A549 (cell line): ENCODE measurements around the gene FUT7. TPM values are rescaled to one million over a fixed set of nuclear protein-coding genes. Genes with fewer than 3 reads are reported as not detected.

ENCODE experiments used
- ATAC-seq, 2 experiments: fragments of 200-7000 bp in 1 of 2; fragments of >200 bp in 1 of 2; cut with Nextera tagmentation in 1 of 2; cut with Tn5 transposase in 1 of 2; 3 replicates each; pipeline versions ENCODE4 v1.8.0 to v1.9.1; 2018 to 2020; ENCODE audit warnings: mild to moderate bottlenecking in 1 of 2, moderate library complexity in 1 of 2
- CTCF ChIA-PET: fragments of 300-600 bp; sonication (Branson Sonifier 250); formaldehyde crosslinking; extraction: SDS; loops from one replicate; lab custom pipeline; 2021; ENCODE audit warnings: antibody characterized with exemption, inconsistent platforms; lab: Yijun Ruan, JAX
- POLR2A ChIA-PET: fragments of 350-600 bp; formaldehyde crosslinking; extraction: SDS; loops from one replicate; lab custom pipeline; 2021; ENCODE audit warnings: antibody characterized with exemption, inconsistent platforms; lab: Yijun Ruan, JAX
- DNase-seq, 2 experiments: peaks; one replicate each; pipeline versions ENCODE4 v3.0.0 to v3.0.0-alpha.2; 2011 to 2016; ENCODE audit warnings: low read depth in 1 of 2, low spot score in 1 of 2
- FAIRE-seq: peaks from 2 replicates; lab custom pipeline; 2011; peaks lifted over from hg19 to GRCh38; lab: Jason Lieb, UNC
- H3K27ac ChIP-seq, 2 experiments: fragments of >200 bp; sonication (Bioruptor Twin); formaldehyde crosslinking; 3 replicates each; pipeline ENCODE4 v1.5.1; 2016 to 2017
- H3K4me1 ChIP-seq: fragments of >200 bp; sonication (Bioruptor Twin); formaldehyde crosslinking; 3 replicates; pipeline ENCODE4 v1.6.1; 2016
- H3K4me2 ChIP-seq: fragments of >200 bp; sonication (Bioruptor Twin); formaldehyde crosslinking; 3 replicates; pipeline ENCODE4 v1.6.1; 2016
- H3K4me3 ChIP-seq: fragments of >200 bp; sonication (Bioruptor Twin); formaldehyde crosslinking; 3 replicates; pipeline ENCODE4 v1.5.1; 2016
- H3K9me3 ChIP-seq: fragments of >200 bp; sonication (Bioruptor Twin); formaldehyde crosslinking; 3 replicates; pipeline ENCODE4 v1.6.1; 2016
- BHLHE40 ChIP-seq: IDR thresholded peaks from 2 replicates; pipeline ENCODE4 v1.6.1; 2012; ENCODE audit warnings: low read depth, low read length, inconsistent platforms
- CBX2 ChIP-seq: fragments of 200-600 bp; sonication (generic); IDR thresholded peaks from 2 replicates; pipeline ENCODE4 v1.6.1; 2016; ENCODE audit warnings: low read depth, mild to moderate bottlenecking, borderline replicate concordance
- CBX8 ChIP-seq: fragments of 200-600 bp; sonication (generic); IDR thresholded peaks from 2 replicates; pipeline ENCODE4 v1.6.1; 2016
- CTCF ChIP-seq: fragments of >200 bp; sonication (Bioruptor Twin); formaldehyde crosslinking; IDR thresholded peaks from 3 replicates; pipeline ENCODE4 v1.5.1; 2016
- E2F6 ChIP-seq: IDR thresholded peaks from 2 replicates; pipeline ENCODE4 v1.6.1; 2012; ENCODE audit warnings: low read depth, borderline replicate concordance
- ESRRA ChIP-seq: fragments of 150-350 bp; IDR thresholded peaks from 2 replicates; pipeline ENCODE4 v1.6.1; 2014; ENCODE audit warnings: mild to moderate bottlenecking, low read length, borderline replicate concordance
- FOXS1 ChIP-seq: fragments of 250-450 bp; sonication (Bioruptor Pico); IDR thresholded peaks from 2 replicates; pipeline ENCODE4 v1.5.0; 2020; ENCODE audit warnings: mild to moderate bottlenecking, moderate library complexity
- GATA3 ChIP-seq: IDR thresholded peaks from 2 replicates; pipeline ENCODE4 v1.6.1; 2012; ENCODE audit warnings: borderline replicate concordance
- HMGXB4 ChIP-seq: fragments of 250-450 bp; sonication (Bioruptor Pico); IDR thresholded peaks from 2 replicates; pipeline ENCODE4 v1.5.0; 2021; ENCODE audit warnings: mild to moderate bottlenecking, moderate library complexity, borderline replicate concordance
- JUN ChIP-seq, 2 experiments: fragments of >200 bp; sonication (Bioruptor Twin); formaldehyde crosslinking; IDR thresholded peaks; 2 replicates in 1 of 2; 3 replicates in 1 of 2; pipeline ENCODE4 v1.6.1; 2016 to 2017
- JUNB ChIP-seq: fragments of >200 bp; sonication (Bioruptor Twin); formaldehyde crosslinking; IDR thresholded peaks from 2 replicates; pipeline ENCODE4 v1.6.1; 2016
- KDM1A ChIP-seq: fragments of 200-600 bp; sonication (generic); IDR thresholded peaks from 2 replicates; pipeline ENCODE4 v1.6.1; 2016; ENCODE audit warnings: low read depth, mild to moderate bottlenecking
- NPAS2 ChIP-seq: fragments of 250-450 bp; sonication (Bioruptor Pico); IDR thresholded peaks from 2 replicates; pipeline ENCODE4 v1.8.0; 2022; ENCODE audit warnings: mild to moderate bottlenecking, moderate library complexity, borderline replicate concordance
- PBX3 ChIP-seq: IDR thresholded peaks from 2 replicates; pipeline ENCODE4 v1.6.1; 2012
- RAD21 ChIP-seq, 2 experiments: fragments of >200 bp in 1 of 2; sonication (Bioruptor Twin) in 1 of 2; formaldehyde crosslinking in 1 of 2; IDR thresholded peaks in 1 of 2; conservative IDR thresholded peaks in 1 of 2; 2 replicates in 1 of 2; 3 replicates in 1 of 2; pipeline ENCODE4 v1.6.1; 2012 to 2018; ENCODE audit warnings: inconsistent platforms in 1 of 2
- REST ChIP-seq: fragments of 200-600 bp; sonication (generic); IDR thresholded peaks from 2 replicates; pipeline ENCODE4 v1.6.1; 2016; ENCODE audit warnings: antibody characterized with exemption, mild to moderate bottlenecking, moderate library complexity
- RNF2 ChIP-seq: fragments of 200-600 bp; sonication (generic); IDR thresholded peaks from 2 replicates; pipeline ENCODE4 v1.6.1; 2016; ENCODE audit warnings: low read depth, mild to moderate bottlenecking, antibody characterized with exemption, moderate library complexity, borderline replicate concordance
- SREBF2 ChIP-seq: fragments of 450-650 bp; IDR thresholded peaks from 2 replicates; pipeline ENCODE4 v1.6.1; 2014; ENCODE audit warnings: mild to moderate bottlenecking, moderate library complexity
- TP53 ChIP-seq: fragments of 250-450 bp; sonication (Bioruptor Pico); IDR thresholded peaks from 2 replicates; pipeline ENCODE4 v1.5.0; 2021; ENCODE audit warnings: mild to moderate bottlenecking, moderate library complexity
- ZNF302 ChIP-seq: fragments of 250-450 bp; sonication (Bioruptor Pico); IDR thresholded peaks from 2 replicates; pipeline ENCODE4 v1.9.0; 2021; ENCODE audit warnings: inconsistent platforms, mild to moderate bottlenecking, moderate library complexity
- ZSCAN20 ChIP-seq: fragments of 250-450 bp; sonication (Bioruptor Pico); IDR thresholded peaks from 2 replicates; pipeline ENCODE4 v1.8.0; 2022; ENCODE audit warnings: mild to moderate bottlenecking, moderate library complexity
- WGBS: methylation state at CpG from one replicate; pipeline ENCODE4 v1.1.6; 2017; ENCODE audit errors: missing lambda C conversion rate; 5-methylcytosine and 5-hydroxymethylcytosine counted together
- polyA plus RNA-seq, 4 experiments: library from polyadenylated mRNA; depleted of rRNA in 3 of 4; stranded (reverse); fragments of >200 nt; fragmentation: RNase III in 1 of 4; extraction: RNeasy Plus Mini Kit Qiagen cat#74134 plus additional on column Dnase treatment in 1 of 4; gene quantifications; 2 replicates in 3 of 4; 3 replicates in 1 of 4; pipeline ENCODE4 v1.2.3, GENCODE V29; 2011 to 2017

Gene FUT7
- polyA plus RNA-seq, 2 of the 4 experiments (the other 2 are of a cell fraction): not detected

- DNase-seq (peak; percentile 58 to 76), ATAC-seq (peak; percentile 54 to 82), FAIRE-seq (peak; percentile 67)
- TF ChIP-seq NPAS2 (CRISPR knock-in tag): no peak
- no peak for TF ChIP-seq HMGXB4 (CRISPR knock-in tag)
- no peak for TF ChIP-seq ZNF302 (CRISPR knock-in tag)
- TF ChIP-seq SREBF2: no peak
- TF ChIP-seq JUN (IDR thresholded peaks at IDR 0.05): no peak
- no peak for TF ChIP-seq CTCF
- no peak for TF ChIP-seq JUNB
- ChIA-PET POLR2A (interaction anchor here (0.8 to 1.3 kb wide), 5 partner anchors 12 to 327 kb away, joined by 3 to 6 read pairs (median 5); partner anchors contain the start of genes SAPCD2 and TMEM141), CTCF (interaction anchor here (0.9 to 19.2 kb wide), 9 partner anchors 2 to 268 kb away, joined by 3 to 656 read pairs (median 4); partner anchors contain the start of genes ABCA2, ENTPD2, NPDC1 and SAPCD2)
- peak overlapping the region; percentile 79 to 88 for H3K27ac ChIP-seq
- H3K4me2 ChIP-seq: peak overlapping the region; percentile 99
- H3K4me3 ChIP-seq: no peak overlapping the region
- WGBS: 29% methylated on average over 18 of the region's 28 CpGs
- no peaks in the 10 kb centered on the region for H3K9me3 ChIP-seq
- peaks cover 56% of the 10 kb centered on the region for H3K4me1 ChIP-seq
Measured at GRCh38 chr9:137055385-137056364, 23.8 kb upstream of the FUT7 start.

- Histone ChIP-seq H3K4me1 (peaks cover 56% of the 10 kb centered on the region), H3K4me3 (no peak overlapping the region), H3K9me3 (no peaks in the 10 kb centered on the region), H3K27ac (peak overlapping the region; percentile 79 to 88), H3K4me2 (peak overlapping the region; percentile 99)
- peak; percentile 20 to 30; a peak in 4 of 6 replicates for ATAC-seq
- CTCF ChIA-PET: interaction anchor here (1.1 to 19.2 kb wide), 6 partner anchors 1 to 182 kb away, joined by 3 to 656 read pairs (median 26); partner anchors contain the start of genes ABCA2, ENTPD2, NPDC1 and SAPCD2
- no peak for DNase-seq
- 96% methylated on average over 10 of the region's 17 CpGs for WGBS
- FAIRE-seq: no peak
- POLR2A ChIA-PET: interaction anchor here (0.9 to 1.3 kb wide), 4 partner anchors 12 to 326 kb away, joined by 3 to 6 read pairs (median 5); partner anchors contain the start of genes SAPCD2 and TMEM141
- TF ChIP-seq PBX3 (no peak), KDM1A (no peak), RNF2 (no peak), CBX8 (no peak), BHLHE40 (no peak), CTCF (no peak), REST (no peak), ESRRA (no peak), ZSCAN20 (CRISPR knock-in tag) (no peak), TP53 (no peak), GATA3 (no peak), SREBF2 (no peak), RAD21 (conservative IDR thresholded peaks at IDR 0.05 in 1 of 2, IDR thresholded peaks at IDR 0.05 in 1 of 2) (no peak), CBX2 (no peak), FOXS1 (no peak), E2F6 (no peak)
Measured at GRCh38 chr9:137054932-137055384, 23.1 kb upstream of the FUT7 start.
